GM12872 (cell line): ENCODE measurements around the gene TUBA4B.

Experiments
- CTCF ChIP-seq: IDR thresholded peaks from 3 replicates; pipeline ENCODE4 v1.5.1; 2011; ENCODE audit warnings: low read depth, mild to moderate bottlenecking, low read length, moderate library complexity; ENCODE audit not compliant: insufficient read depth

The TUBA4B gene

DNA sequence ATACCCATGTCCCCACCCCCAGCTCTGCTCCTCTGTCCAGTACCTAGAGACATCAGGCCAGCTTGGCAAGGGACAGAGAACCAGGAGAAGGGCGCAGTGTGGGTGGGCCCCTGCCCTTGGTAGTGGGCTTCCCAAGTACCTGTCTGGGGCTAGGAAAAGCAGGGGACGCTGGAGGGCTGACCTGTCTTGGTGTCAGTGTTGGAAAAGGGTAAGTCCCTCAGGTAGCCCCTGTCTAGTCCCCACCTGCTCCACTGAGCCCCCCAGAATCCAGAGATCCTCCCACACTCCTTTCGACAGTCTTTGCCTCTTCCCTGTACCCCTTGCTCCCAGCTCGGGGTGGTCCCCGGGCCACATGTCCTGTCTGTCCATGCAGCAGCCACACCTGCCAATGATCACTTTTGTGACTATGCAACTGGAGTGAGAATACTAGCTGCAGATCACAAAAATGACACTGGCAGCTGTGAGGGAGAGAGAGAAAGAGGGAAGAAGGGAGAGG, 40.7 kb downstream of the TUBA4B start:
- TF ChIP-seq CTCF, result no peak

DNA sequence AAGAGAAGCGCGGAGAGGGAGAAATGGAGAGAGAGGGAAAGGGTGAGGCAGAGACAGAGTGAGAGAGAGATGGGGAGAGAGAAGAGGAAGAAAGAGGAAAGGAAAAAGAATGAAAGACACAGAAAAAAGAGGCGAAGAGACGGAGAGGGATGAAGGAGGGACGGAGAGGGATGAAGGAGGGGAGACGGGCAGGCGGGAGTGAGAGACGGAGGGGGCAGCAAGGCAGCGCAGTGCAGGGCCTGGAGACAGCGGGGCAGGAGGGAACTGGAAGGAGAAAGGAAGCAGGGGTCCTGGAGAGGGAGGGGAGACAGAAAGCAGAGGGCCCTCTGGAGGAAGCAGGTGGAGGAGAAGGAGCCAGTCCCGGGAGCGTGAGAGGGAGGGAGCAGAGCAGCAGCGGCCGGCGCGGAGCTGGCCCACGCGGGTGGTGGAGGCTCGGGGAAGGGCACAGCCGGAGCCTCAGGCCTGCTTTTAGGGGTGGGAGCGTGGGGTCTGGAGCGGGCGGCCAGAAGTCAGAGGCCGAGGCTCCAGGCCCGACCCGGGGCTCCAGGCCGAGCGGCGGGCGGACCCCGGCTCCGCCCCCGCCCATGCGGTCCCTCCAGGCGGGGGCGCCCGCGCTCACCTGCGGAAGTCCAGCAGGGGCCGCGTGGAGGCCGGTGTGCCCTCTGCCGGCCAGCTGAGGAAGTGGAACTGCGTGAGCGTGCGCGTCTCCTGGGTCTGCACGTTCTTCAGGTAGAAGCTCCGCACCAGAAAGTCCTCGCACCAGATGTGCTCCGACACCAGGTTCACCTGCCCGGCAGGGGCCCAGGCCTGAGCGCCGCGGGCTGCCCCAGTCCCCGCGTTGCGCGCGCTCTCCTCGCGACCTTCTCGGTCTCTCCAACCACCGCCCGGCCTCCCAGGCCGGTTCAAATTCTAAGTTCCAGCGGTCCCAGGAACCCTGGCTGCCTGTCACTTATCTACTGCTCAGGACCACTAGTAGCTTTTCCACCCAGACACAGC, 41.6 kb downstream of the TUBA4B start:
- TF ChIP-seq CTCF, result peak; percentile 98

- TF ChIP-seq CTCF, result no peak
Measured at GRCh38 chr2:219296142-219296541, 43.1 kb downstream of the TUBA4B start.

DNA sequence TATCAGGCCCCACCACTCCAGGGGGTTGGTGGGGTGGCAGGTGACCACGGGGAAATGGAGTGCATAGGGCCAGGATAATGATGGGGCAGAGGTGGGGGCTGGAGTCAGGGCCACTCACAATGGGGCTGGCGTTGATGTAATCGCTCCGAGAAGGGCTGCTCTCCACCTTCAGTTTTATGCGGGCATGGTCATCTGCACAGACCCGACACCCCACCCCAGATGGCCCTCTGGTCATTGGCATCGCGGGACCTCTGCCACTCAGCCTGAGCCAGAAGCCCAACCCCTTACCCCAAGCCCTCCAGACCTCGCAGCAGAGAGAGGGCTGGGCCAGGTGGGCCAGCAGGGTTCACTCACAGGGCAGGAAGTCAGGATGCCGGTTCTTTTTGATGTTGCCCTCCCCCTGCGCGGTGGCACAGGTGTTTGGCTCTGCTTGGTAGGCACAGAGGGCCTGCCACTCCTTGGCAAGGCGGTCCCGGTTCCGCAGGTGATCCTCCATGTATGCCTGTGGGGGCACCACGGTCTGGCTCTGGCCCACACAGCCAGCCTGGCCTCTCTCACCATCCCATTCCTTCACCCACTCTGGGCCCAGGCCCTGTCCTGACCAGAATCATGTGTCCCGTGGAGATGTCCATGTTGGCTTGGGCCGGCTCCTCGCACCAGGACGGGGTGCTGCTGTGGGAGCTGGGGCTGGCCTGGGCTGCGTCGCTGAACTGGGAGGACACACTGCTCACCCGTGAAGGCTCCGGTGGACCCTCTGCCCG, 43.8 kb downstream of the TUBA4B start:
- TF ChIP-seq CTCF, result no peak

- TF ChIP-seq CTCF, result peak; percentile 33; the same call in 2 of the 3 replicates
Measured at GRCh38 chr2:219297766-219298456, 44.9 kb downstream of the TUBA4B start.

GRCh38 chr2:219298759-219299371, 45.8 kb downstream of the TUBA4B start:
- TF ChIP-seq CTCF, result peak; percentile 100
